MCF 10A (cell line): ENCODE data around the gene PKD2L1. TPM values are rescaled to one million over a fixed set of nuclear protein-coding genes. Genes with fewer than 3 reads are reported as not detected.
A peak's percentile ranks its signal among the peaks of the same experiment; 100 is the strongest.
"Not testable (repeated sequence)": the region's sequence is repeated elsewhere in the genome, so short reads cannot be mapped to it uniquely, and the experiment has no call there.

Experiments used
- BruUV-seq: library from RNA; stranded (reverse); fragments of 400-500 nt; replicated peaks from 2 replicates; lab custom pipeline; 2021; lab: Mats Ljungman, UMichigan
- CTCF ChIA-PET: fragments of 300-600 bp; sonication (Branson Sonifier 250); formaldehyde crosslinking; extraction: SDS; loops from one replicate; lab custom pipeline; 2021; ENCODE audit warnings: antibody characterized with exemption, inconsistent platforms; lab: Yijun Ruan, JAX
- POLR2A ChIA-PET: fragments of 300-600, 350-650 bp; sonication (Branson Sonifier 250); formaldehyde crosslinking; extraction: SDS; loops from one replicate; lab custom pipeline; 2020; ENCODE audit warnings: antibody characterized with exemption, inconsistent platforms; lab: Yijun Ruan, JAX
- DNase-seq: peaks from one replicate; pipeline ENCODE4 v3.0.0-alpha.2; 2018; ENCODE audit not compliant: unreplicated experiment
- H3K27ac Mint-ChIP-seq: one replicate; pipeline ENCODE4 v1.8.0; 2022; ENCODE audit warnings: mild to moderate bottlenecking, low read depth, mixed read lengths; ENCODE audit not compliant: unreplicated experiment
- H3K27me3 Mint-ChIP-seq: one replicate; pipeline ENCODE4 v1.8.0; 2022; ENCODE audit warnings: mixed read lengths; ENCODE audit not compliant: insufficient read depth, unreplicated experiment
- H3K36me3 Mint-ChIP-seq: one replicate; pipeline ENCODE4 v1.8.0; 2022; ENCODE audit warnings: mild to moderate bottlenecking, moderate library complexity, mixed read lengths; ENCODE audit not compliant: insufficient read depth, unreplicated experiment
- H3K4me1 Mint-ChIP-seq: one replicate; pipeline ENCODE4 v1.8.0; 2022; ENCODE audit warnings: mixed read lengths; ENCODE audit not compliant: insufficient read depth, unreplicated experiment
- H3K4me3 Mint-ChIP-seq: one replicate; pipeline ENCODE4 v1.8.0; 2022; ENCODE audit warnings: mild to moderate bottlenecking, moderate library complexity, mixed read lengths; ENCODE audit not compliant: unreplicated experiment
- H3K9me3 Mint-ChIP-seq: one replicate; pipeline ENCODE4 v1.8.0; 2022; ENCODE audit warnings: mixed read lengths; ENCODE audit not compliant: unreplicated experiment
- intact Hi-C: fragments of 100-400 bp; cut with micrococcal nuclease; formaldehyde crosslinking; loops from 2 replicates; pipeline ENCODE4 v1.14.1; 2022
- total RNA-seq: library from RNA; stranded (reverse); gene quantifications from 2 replicates; pipeline ENCODE4 v1.2.3, GENCODE V29; 2022
- TF ChIP-seq, protein P1 (sequence below): fragments of 200-600 bp; IDR thresholded peaks from one replicate; pipeline ENCODE4 v1.8.0; 2022; ENCODE audit warnings: antibody characterized with exemption, mild to moderate bottlenecking; ENCODE audit not compliant: unreplicated experiment

Gene PKD2L1
- total RNA-seq, 1 experiment from 2014 or later = not detected

DNA sequence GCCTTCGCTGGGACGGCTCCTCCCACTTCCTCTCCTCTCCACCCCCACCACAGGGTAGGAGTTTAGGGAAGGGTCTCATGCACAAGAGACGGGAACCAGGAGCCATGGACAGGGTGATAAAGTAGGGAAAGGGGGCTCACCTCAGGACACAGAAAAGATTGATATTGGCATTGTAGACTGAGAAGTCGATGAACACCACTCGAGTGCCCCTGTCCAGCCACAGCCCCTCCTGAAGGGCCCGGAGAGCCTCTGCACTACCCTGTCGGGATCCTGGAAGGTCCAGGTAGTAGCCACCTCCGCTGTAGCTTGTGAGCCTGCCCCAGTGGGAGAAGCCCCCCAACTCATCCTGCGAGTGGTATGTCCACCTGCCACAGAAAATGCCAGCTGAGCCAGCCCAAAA, 32.8 kb downstream of the PKD2L1 start:
- Mint-ChIP-seq H3K9me3 (no peaks in the 10 kb centered on the region), H3K4me1 (peaks cover 10% of the 10 kb centered on the region), H3K4me3 (no peak overlapping the region), H3K36me3 (no peaks in the 10 kb centered on the region), H3K27me3 (peaks cover 42% of the 10 kb centered on the region), H3K27ac (no peak overlapping the region)
- ChIA-PET CTCF (interaction anchor here (0.6 to 2.1 kb wide), 5 partner anchors 42 to 221 kb away, joined by 3 to 9 read pairs (median 5); no protein-coding TSS in a partner anchor), POLR2A (interaction anchor here (1.4 kb wide), 1 partner anchor 10 kb away, joined by 5 read pairs; no protein-coding TSS in a partner anchor)
- no peak for DNase-seq
- intact Hi-C loops = no loop called here
- TF ChIP-seq, protein P1, sequence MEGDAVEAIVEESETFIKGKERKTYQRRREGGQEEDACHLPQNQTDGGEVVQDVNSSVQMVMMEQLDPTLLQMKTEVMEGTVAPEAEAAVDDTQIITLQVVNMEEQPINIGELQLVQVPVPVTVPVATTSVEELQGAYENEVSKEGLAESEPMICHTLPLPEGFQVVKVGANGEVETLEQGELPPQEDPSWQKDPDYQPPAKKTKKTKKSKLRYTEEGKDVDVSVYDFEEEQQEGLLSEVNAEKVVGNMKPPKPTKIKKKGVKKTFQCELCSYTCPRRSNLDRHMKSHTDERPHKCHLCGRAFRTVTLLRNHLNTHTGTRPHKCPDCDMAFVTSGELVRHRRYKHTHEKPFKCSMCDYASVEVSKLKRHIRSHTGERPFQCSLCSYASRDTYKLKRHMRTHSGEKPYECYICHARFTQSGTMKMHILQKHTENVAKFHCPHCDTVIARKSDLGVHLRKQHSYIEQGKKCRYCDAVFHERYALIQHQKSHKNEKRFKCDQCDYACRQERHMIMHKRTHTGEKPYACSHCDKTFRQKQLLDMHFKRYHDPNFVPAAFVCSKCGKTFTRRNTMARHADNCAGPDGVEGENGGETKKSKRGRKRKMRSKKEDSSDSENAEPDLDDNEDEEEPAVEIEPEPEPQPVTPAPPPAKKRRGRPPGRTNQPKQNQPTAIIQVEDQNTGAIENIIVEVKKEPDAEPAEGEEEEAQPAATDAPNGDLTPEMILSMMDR = no peak
- no TSS peak for BruUV-seq

GRCh38 chr10:100293066-100293465, 37.0 kb downstream of the PKD2L1 start:
- Mint-ChIP-seq H3K4me1 (peaks cover 11% of the 10 kb centered on the region), H3K27me3 (peaks cover 37% of the 10 kb centered on the region), H3K27ac (no peak overlapping the region), H3K36me3 (no peaks in the 10 kb centered on the region), H3K9me3 (no peaks in the 10 kb centered on the region), H3K4me3 (no peak overlapping the region)
- no TSS peak for BruUV-seq
- intact Hi-C loops = no loop called here
- DNase-seq = no peak
- TF ChIP-seq, protein P1 = no peak
- POLR2A ChIA-PET = no interaction called here
- CTCF ChIA-PET = interaction anchor here (0.5 kb wide), 1 partner anchor 400 kb away, joined by 3 read pairs; no protein-coding TSS in a partner anchor

- H3K4me1 Mint-ChIP-seq = peaks cover 13% of the 10 kb centered on the region
- intact Hi-C loops, H3K27ac Mint-ChIP-seq, CTCF ChIA-PET, H3K36me3 Mint-ChIP-seq, H3K4me3 Mint-ChIP-seq, BruUV-seq, H3K9me3 Mint-ChIP-seq: not testable (repeated sequence)
- H3K27me3 Mint-ChIP-seq = peaks cover 29% of the 10 kb centered on the region
- POLR2A ChIA-PET = interaction anchor here (0.6 to 0.7 kb wide), 2 partner anchors 56 to 64 kb away, joined by 4 to 5 read pairs; no protein-coding TSS in a partner anchor
- peak; percentile 27 for DNase-seq
These were observed 37.7 kb downstream of the PKD2L1 start for GRCh38 chr10:100292300-100292699.

- no peak overlapping the region for H3K27ac Mint-ChIP-seq
- H3K4me1 Mint-ChIP-seq = peaks cover 18% of the 10 kb centered on the region
- CTCF ChIA-PET = interaction anchor here (0.5 to 0.7 kb wide), 2 partner anchors 47 to 51 kb away, joined by 3 read pairs; no protein-coding TSS in a partner anchor
- POLR2A ChIA-PET = no interaction called here
- no TSS peak for BruUV-seq
- H3K36me3 Mint-ChIP-seq = peaks cover 11% of the 10 kb centered on the region
- no peak for DNase-seq
- peaks cover 20% of the 10 kb centered on the region for H3K27me3 Mint-ChIP-seq
- TF ChIP-seq, protein P1 = no peak
- no peaks in the 10 kb centered on the region for H3K9me3 Mint-ChIP-seq
- intact Hi-C loops = no loop called here
- no peak overlapping the region for H3K4me3 Mint-ChIP-seq
These were observed 38.7 kb downstream of the PKD2L1 start for GRCh38 chr10:100291356-100291755.
